ENCODE measurements around the gene COL11A1.

- TF ChIP-seq, protein P1, sequence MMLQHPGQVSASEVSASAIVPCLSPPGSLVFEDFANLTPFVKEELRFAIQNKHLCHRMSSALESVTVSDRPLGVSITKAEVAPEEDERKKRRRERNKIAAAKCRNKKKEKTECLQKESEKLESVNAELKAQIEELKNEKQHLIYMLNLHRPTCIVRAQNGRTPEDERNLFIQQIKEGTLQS (CRISPR knock-in tag; IDR thresholded peaks at IDR 0.05): no peak
- TF ChIP-seq POLR2AphosphoS5 (IDR thresholded peaks at IDR 0.05; ENCODE audit: low read depth, low read length) (no peak), TAF1 (CRISPR knock-in tag; IDR thresholded peaks at IDR 0.05) (no peak), JUNB (CRISPR knock-in tag; IDR thresholded peaks at IDR 0.05; ENCODE audit: borderline replicate concordance) (no peak), PRDM10 (CRISPR knock-in tag; IDR thresholded peaks at IDR 0.05; ENCODE audit: low read depth) (no peak), HDAC2 (CRISPR knock-in tag; IDR thresholded peaks at IDR 0.05) (no peak), KLF6 (CRISPR knock-in tag; IDR thresholded peaks at IDR 0.05) (no peak), ZNF3 (CRISPR knock-in tag; IDR thresholded peaks at IDR 0.05) (no peak), RORA (CRISPR knock-in tag; IDR thresholded peaks at IDR 0.05) (no peak), ZNF121 (CRISPR knock-in tag; IDR thresholded peaks at IDR 0.05) (no peak), HDAC6 (IDR thresholded peaks at IDR 0.05; ENCODE audit: low read depth, low read length) (no peak), ZSCAN5A (CRISPR knock-in tag; IDR thresholded peaks at IDR 0.05; ENCODE audit: borderline replicate concordance) (no peak)
- TF ChIP-seq, protein P2, sequence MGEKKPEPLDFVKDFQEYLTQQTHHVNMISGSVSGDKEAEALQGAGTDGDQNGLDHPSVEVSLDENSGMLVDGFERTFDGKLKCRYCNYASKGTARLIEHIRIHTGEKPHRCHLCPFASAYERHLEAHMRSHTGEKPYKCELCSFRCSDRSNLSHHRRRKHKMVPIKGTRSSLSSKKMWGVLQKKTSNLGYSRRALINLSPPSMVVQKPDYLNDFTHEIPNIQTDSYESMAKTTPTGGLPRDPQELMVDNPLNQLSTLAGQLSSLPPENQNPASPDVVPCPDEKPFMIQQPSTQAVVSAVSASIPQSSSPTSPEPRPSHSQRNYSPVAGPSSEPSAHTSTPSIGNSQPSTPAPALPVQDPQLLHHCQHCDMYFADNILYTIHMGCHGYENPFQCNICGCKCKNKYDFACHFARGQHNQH (CRISPR knock-in tag; IDR thresholded peaks at IDR 0.05): no peak
- TF ChIP-seq, protein P3, sequence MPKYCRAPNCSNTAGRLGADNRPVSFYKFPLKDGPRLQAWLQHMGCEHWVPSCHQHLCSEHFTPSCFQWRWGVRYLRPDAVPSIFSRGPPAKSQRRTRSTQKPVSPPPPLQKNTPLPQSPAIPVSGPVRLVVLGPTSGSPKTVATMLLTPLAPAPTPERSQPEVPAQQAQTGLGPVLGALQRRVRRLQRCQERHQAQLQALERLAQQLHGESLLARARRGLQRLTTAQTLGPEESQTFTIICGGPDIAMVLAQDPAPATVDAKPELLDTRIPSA (CRISPR knock-in tag; IDR thresholded peaks at IDR 0.05; ENCODE audit: borderline replicate concordance): no peak
These were observed 1.1 kb upstream of the COL11A1 start for GRCh38 chr1:103109311-103109920.
